ENCODE data around the gene CLK1.
"Not testable (repeated sequence)": the region's sequence is repeated elsewhere in the genome, so short reads cannot be mapped to it uniquely, and the experiment has no call there.

The CLK1 gene

DNA sequence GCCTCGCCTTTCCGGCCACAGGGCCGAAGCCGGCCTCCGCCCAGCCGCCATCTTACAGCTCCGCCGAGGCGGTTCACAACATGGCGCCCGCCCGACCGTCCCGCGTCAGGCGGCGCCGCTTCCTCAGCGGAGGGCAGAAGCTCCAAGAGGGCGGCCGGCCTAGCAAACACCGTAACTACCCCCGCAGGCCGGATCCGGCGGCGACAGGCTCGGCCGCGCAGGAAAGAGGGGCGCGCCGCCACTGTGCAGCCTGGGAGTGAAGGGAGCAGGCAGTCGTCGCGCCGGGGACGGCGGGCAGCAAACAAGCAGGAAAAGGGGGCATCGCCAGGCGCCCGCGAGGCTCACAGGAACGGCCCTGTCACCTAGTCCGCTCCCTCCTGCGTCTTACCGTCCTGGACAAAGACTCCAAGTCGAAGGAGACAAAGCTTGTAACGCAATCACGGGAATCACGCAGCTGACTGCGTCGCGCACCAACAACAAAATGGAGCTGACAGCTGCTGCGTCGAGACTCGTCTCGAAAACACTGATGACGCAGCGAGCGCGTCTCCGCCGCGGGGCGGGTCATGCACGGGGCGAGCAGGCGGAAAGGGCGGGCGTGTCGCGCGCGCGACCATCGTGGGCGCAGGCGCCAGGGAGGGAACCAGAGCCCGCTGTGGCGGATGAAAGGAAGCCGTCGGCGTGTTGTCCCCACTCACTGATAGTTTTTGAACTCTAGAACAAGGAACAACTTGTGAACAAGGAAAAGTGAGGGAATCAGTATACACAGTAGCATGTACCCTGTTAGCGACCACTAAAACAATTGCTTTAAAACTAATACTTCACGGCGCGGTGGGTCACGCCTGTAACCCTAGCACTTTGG, at the start of gene CLK1:
TSS of gene CLK1 (minus strand) at position 483 of the 859 bp plus-strand sequence. CDS start 2,796 bp downstream, outside the sequence.
- DNase-seq: peak; percentile 96

DNA sequence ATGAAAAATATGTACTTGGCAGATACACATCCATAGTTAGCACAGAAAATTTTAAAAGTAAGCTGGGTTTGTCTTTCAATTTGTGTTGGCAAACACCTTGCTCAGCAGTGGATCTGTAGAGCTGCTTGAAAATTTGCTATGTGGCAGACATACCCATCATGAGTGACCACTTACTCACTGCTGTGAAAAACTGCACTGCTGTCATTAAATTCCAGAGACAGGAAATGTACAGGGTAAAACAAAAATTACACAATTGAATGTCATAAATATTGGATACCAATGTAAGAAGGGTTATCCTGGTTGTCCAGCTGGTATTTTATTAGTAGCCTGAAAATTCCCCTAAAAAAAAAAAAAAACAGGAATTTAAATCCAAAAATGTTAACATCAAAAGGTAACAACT, 49.2 kb upstream of the CLK1 start:
- DNase-seq: no peak

DNA sequence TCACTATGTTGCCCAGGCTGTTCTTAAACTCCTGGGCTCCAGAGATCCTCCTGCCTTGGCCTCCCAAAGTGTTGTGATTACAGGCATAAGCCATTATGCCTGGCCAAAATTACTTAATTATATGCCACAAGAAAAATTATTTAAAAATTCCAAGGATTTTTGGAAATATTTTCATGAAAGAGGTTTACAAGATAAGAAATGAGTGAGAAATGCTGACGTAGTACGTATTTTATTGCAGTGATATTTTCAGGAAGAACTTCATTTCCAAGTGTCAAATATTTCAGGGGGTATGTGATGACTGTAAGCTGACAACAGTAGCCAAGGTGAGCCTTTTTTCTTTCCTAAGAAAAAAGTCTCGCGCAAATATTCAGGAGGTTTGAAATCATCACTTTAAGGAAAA, 45.5 kb upstream of the CLK1 start:
- no peak for DNase-seq

DNA sequence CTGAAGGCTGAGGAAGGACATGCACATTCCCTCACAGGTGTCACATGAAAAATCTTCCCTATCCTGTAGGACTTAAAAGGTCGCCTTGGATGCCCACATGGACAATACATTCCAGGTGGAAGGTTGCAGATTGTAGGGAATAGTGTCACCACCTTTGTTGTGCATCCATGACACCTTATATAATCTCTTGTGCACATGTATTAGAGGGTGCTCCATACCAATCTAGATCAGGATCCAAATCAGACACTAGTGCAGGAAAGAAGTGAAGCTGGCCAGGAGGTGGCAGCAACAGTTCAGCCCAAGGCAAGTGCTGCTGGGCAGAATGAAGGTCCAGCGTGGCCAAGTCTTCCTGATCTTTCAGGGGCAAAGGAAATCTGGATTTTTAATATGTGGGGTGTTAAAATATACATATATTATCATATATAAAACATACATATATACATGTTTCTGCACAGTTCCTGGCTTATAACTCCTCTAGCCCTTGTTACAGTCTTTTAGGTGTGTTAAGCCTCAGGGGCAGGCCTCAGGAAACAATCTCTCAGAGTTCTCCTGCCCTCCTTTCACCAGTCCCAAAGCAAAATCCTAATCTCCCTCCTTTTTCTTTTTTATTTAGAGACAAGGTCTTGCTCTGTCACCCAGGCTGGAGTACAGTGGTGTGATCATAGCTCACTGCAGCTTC, 41.3 kb upstream of the CLK1 start:
- DNase-seq: peak; percentile 76

DNA sequence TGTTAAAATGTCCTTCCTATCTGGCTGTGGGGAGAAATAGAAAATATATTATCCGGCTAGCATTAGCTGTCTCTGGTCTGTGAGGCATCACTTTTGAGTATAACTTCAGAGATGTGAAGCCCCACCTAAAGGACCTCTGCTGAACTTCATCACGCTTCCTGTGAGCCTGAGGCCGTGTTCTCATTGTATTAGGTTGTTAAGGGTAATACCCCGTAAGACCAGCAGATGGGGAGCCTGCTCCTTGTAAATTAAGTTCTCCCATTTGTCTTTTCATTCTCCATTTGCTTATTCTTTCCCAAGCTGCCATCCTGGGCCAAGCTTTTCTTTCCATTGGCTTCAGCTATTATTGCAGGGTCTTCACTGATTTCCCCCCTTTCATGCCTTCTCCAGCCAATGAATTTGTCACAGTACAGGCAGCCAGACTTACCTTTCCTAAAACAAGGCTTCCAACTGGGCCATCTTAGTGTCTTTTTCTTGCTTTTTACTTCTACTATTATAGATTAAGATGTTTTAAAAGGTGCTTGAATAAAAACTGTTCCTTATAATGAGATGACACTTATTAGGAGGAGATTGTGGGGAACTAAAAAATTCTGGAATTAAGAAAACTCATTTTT, 37.1 kb upstream of the CLK1 start:
- peak; percentile 51 for DNase-seq

DNA sequence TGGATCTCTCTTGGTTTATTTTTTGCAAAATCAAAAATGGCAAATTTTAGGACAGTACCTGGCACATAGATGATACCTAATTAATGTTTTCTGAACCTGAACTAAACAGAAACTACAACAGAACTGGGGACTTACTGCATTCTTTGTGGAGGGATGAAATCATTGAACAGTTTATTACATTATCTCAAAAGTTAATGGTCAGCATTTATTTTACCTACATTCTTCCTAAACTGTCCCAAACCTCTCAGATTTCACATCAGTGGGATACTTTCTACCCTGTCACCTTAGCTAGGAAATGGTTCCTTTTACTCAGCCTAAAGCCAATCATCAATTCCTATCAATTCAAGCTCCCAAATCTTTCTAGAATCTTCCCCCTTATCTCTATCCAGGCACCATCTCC, 35.0 kb upstream of the CLK1 start:
- DNase-seq: no peak

DNA sequence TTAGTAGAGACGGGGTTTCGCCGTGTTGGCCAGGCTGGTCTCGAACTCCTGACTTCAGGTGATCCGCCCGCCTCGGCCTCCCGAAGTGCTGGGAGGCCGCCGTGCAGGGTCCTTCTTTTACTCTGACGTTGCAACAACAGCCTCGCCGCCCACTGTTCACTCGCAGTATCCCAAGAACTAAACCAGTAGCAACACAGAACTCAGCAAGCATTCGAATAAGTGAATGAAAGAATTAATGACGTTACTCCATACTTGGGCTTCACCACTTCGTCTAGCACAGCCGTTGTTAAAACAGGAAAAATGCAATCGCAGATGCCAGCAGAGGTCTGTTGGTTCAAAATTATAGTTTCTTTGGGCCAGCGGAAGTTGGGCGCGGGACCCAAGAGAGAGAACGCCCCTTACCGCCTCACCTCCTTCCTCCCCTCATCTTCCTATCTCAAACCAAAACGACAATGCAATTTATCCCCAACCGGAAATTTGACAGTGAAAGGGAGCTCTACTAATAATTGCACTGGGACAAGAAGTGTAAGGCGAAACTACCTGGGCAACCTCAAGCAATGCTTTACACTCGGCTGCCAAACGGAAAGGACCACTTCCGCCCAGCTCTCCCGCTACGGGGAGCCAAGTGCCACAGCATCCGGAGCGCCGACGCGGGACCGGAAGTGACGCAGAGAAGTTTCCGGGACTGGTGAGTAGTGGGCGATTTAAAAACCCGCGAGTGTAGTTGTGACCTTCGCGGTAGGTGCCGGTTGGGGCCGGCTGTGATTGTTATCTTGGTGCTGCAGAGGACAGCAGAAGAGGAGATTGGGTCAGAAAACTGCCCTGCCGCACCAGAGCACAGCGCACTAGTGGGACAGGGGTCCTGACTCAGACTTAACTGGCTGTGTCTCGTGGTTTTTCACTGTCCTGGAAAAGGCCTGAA, 24.5 kb upstream of the CLK1 start, which contains the start of the genes NIF3L1 and PPIL3:
TSS of gene NIF3L1 (plus strand) at position 668 of the 922 bp plus-strand sequence. CDS start 2,573 bp downstream, outside the sequence.
TSS of gene PPIL3 (minus strand) at position 374 of the 922 bp plus-strand sequence. CDS start 1,462 bp downstream, outside the sequence.
- DNase-seq: peak; percentile 93

DNA sequence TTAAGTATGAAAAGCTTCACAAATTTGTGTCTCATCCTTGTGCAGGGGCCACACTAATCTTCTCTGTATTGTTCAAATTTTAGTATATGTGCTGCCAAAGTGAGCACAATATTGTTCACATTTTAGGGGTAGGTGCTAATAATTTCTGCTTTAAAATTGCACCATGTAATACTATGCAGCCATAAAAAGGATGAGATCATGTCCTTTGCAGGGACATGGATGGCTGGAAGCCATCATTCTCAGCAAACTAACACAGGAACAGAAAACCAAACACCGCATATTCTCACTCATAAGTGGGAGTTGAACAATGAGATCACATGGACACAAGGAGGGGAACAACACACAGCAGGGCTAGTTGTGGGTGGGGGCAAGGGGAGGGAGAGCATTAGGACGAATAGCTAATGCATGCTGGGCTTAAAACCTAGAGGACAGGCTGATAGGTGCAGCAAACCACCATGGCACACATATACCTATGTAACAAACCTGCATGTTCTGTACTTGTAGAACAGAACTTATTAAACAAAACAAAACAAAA, 17.3 kb upstream of the CLK1 start:
- DNase-seq: not testable (repeated sequence)

DNA sequence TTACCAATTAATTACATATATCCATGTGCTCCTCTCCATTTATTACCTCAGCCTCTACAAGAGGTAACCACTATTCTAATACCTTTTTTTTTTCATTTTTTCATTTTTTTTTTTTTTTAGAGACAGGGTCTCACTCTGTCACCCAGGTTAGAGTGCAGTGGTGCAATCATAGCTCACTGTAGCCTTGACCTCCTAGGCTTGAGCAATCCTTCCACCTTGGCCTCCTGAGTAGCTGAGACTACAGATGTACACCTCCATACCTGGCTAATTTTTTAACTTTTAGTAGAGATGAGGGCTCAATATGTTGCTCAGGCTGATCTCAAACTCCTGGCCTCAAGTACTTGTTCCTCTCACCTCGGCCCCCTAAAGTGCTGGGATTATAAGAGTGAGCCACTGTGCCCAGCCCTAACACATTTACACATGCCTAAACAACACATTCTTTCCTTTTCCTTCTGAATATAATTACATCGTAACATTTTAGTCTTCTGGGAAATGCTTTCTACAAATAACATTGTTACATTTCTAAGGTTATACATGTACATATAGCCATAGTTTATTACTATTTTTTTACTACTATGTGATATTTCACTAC, 13.9 kb upstream of the CLK1 start:
- DNase-seq: no peak

DNA sequence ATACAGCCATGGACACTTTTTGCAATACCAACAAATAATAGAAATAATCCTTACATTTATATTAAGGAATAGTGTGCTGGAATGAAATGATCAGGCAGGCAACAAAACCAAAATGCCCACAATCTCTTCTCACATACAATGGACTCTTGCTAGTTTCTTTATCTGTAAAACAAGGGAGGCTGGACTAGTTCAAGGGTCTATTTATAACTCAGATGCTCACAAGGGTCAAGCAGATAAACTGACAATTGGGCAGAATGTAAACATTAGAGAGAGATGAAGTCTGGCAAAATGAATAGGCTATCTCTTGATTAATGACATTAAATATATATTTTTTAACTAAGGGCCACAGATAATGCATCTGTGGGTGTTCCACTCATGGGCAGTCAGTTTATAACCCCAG, 13.0 kb upstream of the CLK1 start:
- DNase-seq: no peak

DNA sequence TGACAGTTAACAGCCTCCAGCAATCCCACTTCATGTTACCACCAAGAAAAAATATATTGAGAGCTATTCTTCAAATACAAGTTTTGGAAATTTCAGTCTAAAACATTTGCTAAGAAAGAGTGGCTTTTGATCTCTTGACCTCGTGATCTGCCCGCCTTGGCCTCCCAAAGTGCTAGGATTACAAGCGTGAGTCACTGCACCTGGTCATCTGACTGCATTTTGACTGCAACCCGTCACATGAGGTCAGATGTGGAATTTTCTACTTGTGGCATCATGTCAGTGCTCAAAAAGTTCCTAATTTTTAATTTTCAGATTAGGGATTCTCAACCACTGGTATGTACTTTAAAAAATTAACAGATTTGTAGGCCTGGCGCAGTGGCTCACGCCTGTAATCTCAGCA, 9.1 kb upstream of the CLK1 start:
- DNase-seq: no peak

DNA sequence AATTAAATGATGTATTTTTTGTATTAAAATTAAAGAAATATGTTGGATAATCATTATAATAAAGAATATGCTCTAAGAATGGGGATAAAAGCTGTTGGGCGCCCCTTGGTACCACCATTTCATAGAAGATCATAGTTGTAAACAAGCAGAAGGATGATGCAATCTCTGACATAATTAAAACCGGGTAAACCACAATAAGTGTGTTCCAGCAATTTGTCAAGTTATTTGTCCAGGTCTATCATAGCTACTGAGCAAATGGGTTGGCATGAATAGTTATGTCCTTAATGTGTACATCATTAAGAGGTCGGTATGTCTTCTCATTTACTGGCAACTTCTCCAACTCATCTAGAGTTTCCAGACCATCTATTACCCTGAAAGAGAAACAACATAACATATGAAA, 6.7 kb upstream of the CLK1 start:
- DNase-seq: no peak

DNA sequence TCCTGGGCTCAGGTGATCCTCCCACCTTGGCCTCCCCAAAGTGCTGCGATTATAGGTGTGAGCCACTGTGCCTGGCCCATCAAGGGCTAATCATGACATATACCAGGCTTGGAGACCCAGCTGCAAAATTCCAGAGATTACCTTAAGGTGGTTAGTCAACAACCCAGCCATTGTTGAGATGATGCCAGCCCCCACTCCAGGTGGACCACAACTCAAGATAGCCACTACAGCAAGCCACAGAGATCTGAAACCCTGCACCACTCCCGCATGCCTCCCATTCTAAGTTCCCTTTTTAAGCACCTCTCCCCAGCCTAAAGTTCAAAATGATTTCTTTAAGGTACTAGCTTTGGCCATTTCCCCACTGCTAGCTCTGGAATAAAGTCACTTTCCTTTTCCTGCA, 4.6 kb upstream of the CLK1 start:
- no peak for DNase-seq

DNA sequence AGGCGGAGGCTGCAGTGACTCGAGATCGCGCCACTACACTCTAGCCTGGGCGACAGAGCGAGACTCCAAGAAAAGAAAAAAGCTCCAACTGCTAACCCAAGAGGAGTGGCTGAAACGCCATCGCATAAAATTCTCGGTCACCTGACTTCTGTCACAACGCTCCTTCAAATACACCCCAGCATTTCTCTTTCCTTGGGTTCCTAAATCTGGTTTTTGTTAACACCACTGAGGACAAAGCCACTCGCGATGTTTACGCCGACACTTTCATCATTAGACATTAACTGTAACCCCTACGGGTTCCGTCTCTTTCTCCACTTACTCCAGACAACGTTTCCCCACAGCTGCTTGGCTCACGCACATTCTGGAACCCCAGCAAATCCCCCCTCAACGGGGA, 679 bp downstream of the CLK1 start:
- DNase-seq: no peak

DNA sequence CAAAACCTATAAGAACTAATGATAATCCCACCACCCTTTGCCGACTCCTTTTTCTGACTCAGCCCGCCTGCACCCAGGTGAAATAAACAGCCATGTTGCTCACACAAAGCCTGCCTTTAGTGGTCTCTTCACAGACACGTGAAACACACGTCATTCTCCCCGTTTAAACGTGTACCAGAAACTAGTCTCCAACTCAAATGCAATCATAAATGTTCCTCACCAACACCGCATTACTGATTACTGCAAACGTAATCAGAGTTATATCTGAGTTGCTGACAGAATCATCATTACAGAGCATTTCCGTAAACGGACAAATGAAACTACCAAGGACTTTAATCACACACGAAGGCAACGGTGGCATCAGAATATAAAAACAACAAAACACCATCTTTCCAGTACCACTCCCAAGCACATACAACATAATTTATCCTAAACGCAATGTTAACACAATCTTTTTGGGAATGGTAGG, 1.9 kb downstream of the CLK1 start:
- peak; percentile 16 for DNase-seq

DNA sequence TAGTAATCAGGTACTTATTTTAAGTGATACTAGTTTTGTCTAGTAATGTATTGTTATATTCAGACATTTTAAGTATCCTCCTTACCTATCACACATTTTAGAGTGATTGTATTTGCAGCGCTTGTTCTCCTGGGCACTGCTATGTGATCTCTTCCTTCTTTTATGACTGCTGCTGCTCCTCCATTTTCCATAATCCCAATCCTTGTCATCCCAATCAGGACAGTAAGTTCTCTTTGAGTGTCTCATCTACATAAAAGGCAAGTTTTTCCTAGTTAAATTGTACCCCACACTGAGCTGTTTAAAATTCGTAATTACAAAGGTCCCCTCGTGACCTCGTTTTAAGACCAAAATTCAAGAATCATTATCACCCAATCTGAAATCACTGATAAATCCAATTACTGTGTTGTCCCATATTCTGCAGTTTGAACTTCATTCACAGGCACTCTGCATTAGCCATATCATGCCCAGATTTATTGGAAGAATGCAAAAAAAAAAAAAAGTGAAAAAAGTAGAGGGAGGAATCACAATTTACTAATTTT, 2.8 kb downstream of the CLK1 start:
- peak; percentile 18 for DNase-seq

DNA sequence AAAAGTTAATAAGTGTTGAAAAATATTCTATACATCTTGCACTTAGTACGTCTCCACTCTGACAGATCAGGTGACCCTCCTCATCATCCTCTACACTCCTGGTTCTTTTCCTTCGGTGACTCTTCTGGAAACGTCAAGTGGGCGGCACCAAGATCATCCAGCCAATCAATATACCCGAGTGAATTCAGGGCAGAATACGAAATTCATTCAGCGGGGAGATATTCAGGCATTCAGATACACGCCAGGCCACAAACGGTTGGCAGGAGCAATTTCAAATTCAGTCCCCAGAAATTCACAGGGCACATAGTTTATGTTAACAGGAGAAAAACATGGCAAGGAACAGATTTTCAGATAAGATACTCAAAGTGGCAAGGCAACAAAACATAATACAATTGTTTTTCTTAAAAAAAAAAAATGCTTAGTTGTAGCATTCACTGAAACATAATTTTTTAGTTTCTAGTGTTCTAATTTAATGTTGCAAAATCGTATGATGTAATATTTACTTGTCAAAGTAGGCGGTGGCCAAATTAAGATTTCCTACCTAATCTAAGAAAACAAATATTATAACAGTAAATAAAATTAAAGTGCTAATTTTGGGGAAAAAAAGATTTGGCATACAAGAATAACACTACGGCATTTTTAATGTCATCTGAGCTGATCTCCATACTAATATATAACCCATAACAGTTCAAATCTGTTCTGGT, 4.2 kb downstream of the CLK1 start:
- peak; percentile 24 for DNase-seq

DNA sequence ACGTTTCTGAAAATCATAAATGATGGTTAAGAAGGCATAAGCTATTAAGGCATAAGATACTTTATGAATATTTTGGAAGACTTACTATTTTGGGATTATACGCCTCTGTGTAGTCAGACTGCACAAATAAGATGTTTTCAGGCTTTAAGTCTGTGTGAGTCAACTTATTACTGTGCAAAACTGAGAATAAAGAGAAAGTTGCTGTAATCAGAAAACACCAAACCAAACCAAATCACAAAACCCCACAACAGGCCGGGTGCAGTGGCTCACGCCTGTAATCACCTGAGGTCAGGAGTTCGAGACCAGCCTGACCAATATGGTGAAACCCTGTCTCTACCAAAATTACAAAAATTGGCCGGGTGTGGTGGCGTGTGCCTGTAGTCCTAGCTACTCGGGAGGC, 7.7 kb downstream of the CLK1 start:
- no peak for DNase-seq

DNA sequence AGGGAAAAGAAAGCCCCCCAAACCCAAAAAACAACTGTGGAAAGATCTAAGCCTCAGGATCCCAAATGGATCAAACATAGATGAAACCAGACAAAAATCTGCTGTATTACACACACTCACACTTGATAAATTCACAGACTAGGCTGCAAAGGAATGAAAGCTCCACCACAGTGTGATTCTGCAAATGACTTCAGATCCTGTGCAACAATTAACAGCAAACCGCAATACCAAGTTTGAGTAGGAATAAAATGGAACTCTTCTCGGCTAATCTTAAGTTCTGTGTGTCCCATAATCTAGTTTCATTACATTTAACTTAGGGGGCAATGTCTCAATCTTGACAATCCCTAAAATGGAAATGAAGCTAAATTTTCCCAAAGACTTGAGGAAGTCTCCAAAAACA, 11.9 kb downstream of the CLK1 start:
- no peak for DNase-seq

DNA sequence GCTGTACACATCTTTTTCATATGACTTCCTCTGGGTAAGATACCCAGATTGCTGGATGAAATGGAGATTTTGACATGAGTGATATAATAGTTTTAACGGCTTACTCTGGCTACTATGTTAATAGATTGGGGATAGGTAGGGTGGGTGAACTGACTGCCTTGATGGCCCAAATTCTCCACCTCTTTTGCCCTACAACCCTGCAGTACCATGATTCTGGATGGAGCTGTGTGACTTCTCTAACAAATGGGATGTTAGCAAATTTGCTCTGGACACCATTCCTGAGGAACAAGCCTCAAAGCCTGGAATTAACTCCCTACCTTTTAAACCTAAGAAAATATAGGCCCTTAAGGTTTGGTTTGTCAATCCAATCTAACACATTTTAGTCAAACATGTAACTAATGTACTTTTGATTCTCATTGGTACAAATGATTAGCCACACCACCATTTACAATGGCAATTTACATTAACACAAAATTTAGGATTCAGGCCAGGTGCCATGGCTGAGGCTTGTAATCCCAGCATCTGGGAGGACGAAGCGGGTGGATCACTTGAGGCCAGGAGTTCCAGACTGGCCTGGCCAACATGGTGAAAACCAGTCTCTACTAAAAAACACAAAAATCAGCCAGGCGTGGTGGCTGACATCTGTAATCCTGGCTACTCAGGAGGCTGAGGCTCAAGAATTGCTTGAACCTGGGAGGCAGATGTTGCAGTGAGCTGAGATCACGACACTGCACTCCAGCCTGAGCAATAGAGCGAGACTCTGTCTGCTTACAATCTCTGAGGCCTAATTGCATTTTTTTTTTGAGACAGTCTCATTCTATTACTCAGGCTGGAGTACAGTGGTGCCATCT, 12.8 kb downstream of the CLK1 start:
- DNase-seq: no peak

Data from midbrain (tissue), 1 donor.